ENCODE results near the gene TLCD3A. TPM values are rescaled to one million over a fixed set of nuclear protein-coding genes. Genes with fewer than 3 reads are reported as not detected.

Gene TLCD3A
- total and polyA plus RNA-seq, 2 donors (not counting 3 experiments of a cell fraction or from before 2014, with no cell fraction given) = 36.6 to 54.1 TPM

DNA sequence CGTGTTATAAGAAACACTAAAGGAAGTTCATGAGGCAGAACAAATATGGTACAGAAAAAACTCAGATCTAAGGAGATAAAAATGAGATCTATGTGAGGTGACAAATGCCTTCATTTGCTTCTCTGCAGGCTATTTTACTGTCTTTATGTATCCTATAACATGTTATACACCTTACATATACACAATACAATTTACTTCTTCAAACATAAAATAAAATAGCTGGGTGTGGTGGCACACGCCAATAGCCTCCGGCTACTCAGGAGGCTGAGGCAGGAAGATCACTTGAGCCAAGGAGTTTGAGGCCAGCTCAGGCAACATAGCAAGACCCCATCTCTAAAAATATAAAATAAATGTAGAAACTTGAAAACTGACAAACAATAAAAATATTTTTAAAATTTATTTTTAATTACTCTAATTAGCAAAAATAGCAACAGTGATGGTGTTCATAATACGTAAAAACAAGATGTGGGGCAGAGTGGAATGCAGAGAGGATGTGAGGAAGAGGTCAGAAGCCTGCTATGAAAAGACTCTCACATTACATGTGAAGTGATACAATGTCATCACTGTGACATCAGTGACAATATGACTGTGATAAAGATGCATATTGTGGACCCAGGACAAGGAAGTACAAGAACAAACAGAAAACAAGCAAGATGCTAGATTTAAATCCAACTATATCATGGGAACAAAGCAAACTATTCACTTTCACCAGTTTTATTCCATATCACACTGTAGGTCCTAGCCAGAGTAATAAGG is 48.7 kb upstream of the TLCD3A start:
- no TSS peak for BruUV-seq (replicated peaks)
- intact Hi-C loops (cut with micrococcal nuclease) = no loop called here
- Histone ChIP-seq H4K20me1 (replicated peaks; ENCODE audit: control insufficient read depth, extremely low read depth, insufficient read depth, low read length) (no peaks in the 10 kb centered on the region), H3K27me3 (ENCODE audit: control insufficient read depth in 2 of 2, insufficient read depth in 2 of 2, low read length in 2 of 2) (no peaks in the 10 kb centered on the region), H2AFZ (ENCODE audit: low read depth, low read length) (no peak overlapping the region), H3K27ac (ENCODE audit: insufficient read depth, low read depth, low read length) (no peak overlapping the region), H3K36me3 (ENCODE audit: control insufficient read depth in 2 of 2, extremely low read depth in 1 of 2, insufficient read depth in 2 of 2, low read length in 2 of 2) (peaks cover 0 to 5% of the 10 kb centered on the region in 2 experiments), H3K4me2 (ENCODE audit: insufficient read depth, low read length) (no peak overlapping the region), H3K4me1 (ENCODE audit: control insufficient read depth, extremely low read depth, insufficient read depth, low read length) (no peaks in the 10 kb centered on the region), H3K79me2 (ENCODE audit: control insufficient read depth, insufficient read depth, low read length) (peaks cover 7% of the 10 kb centered on the region), H3K9me1 (replicated peaks; ENCODE audit: control insufficient read depth, extremely low read depth, insufficient read depth, low read length) (no peaks in the 10 kb centered on the region), H3K4me3 (replicated peaks in 1 of 3; ENCODE audit: insufficient read depth in 1 of 3, low read depth in 1 of 3, low read length in 3 of 3) (no peak overlapping the region), H3K9me3 (replicated peaks; ENCODE audit: control insufficient read depth, insufficient read depth, low read length) (no peaks in the 10 kb centered on the region), H3K9ac (replicated peaks; ENCODE audit: extremely low read depth, insufficient read depth, low read length) (no peak overlapping the region)
- DNase-seq (ENCODE audit: low read depth, low spot score) (no peak), FAIRE-seq (no peak)
- ChIA-PET CTCF (interaction anchor here (0.9 to 5.7 kb wide), 3 partner anchors 15 to 271 kb away, joined by 3 to 31 read pairs (median 5); no protein-coding TSS in a partner anchor), POLR2A (no interaction called here)
- dilution Hi-C loops (cut with MboI; ENCODE audit: extremely low pct_ligation_motif_present, low sequenced_read_pairs) = no loop called here
- TF ChIP-seq POLR2AphosphoS5 (IDR thresholded peaks at IDR 0.05; ENCODE audit: insufficient read depth, low read depth, low read length) (no peak), JUN (IDR thresholded peaks at IDR 0.05; ENCODE audit: borderline replicate concordance, insufficient read depth, insufficient read length, low read depth) (no peak), MYC (IDR thresholded peaks at IDR 0.05; ENCODE audit: low read depth, low read length) (no peak), EZH2 (IDR thresholded peaks at IDR 0.05; ENCODE audit: borderline replicate concordance, low read depth, low read length, severe bottlenecking) (no peak), GATA2 (IDR thresholded peaks at IDR 0.05; ENCODE audit: insufficient read depth, insufficient read length, low read depth, low read length) (no peak), FOS (IDR thresholded peaks at IDR 0.05; ENCODE audit: borderline replicate concordance, insufficient read depth, low read length) (no peak), POLR2A (IDR thresholded peaks at IDR 0.05; ENCODE audit: low read depth, low read length) (no peak)
- TF ChIP-seq, protein P1, sequence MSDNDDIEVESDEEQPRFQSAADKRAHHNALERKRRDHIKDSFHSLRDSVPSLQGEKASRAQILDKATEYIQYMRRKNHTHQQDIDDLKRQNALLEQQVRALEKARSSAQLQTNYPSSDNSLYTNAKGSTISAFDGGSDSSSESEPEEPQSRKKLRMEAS (IDR thresholded peaks at IDR 0.05; ENCODE audit: insufficient read depth, insufficient read length) = no peak
- TF ChIP-seq, protein P2, sequence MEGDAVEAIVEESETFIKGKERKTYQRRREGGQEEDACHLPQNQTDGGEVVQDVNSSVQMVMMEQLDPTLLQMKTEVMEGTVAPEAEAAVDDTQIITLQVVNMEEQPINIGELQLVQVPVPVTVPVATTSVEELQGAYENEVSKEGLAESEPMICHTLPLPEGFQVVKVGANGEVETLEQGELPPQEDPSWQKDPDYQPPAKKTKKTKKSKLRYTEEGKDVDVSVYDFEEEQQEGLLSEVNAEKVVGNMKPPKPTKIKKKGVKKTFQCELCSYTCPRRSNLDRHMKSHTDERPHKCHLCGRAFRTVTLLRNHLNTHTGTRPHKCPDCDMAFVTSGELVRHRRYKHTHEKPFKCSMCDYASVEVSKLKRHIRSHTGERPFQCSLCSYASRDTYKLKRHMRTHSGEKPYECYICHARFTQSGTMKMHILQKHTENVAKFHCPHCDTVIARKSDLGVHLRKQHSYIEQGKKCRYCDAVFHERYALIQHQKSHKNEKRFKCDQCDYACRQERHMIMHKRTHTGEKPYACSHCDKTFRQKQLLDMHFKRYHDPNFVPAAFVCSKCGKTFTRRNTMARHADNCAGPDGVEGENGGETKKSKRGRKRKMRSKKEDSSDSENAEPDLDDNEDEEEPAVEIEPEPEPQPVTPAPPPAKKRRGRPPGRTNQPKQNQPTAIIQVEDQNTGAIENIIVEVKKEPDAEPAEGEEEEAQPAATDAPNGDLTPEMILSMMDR (IDR thresholded peaks at IDR 0.05; ENCODE audit: extremely low read depth in 1 of 2, insufficient read depth in 1 of 2, low read depth in 1 of 2, low read length in 2 of 2) = no peak

All from endothelial cell of umbilical vein (primary cell).